Left lung (tissue), 10 donors: ENCODE measurements around the gene OLFM3. TPM values are rescaled to one million over a fixed set of nuclear protein-coding genes. Genes with fewer than 3 reads are reported as not detected.

Source experiments
- ATAC-seq: fragments of 200-7000 bp; cut with Tn5 transposase; one replicate; pipeline ENCODE4 v1.9.1; 2020; ENCODE audit warnings: moderate library complexity
- DNase-seq, 4 donors: peaks; one replicate each; pipeline ENCODE4 v3.0.0-alpha.2; 2013 to 2020
- H3K27ac ChIP-seq, 2 donors: fragments of 200-600 bp; sonication (generic) in 1 of 2; one replicate each; pipeline versions ENCODE4 v1.5.0 to v1.8.0; 2020 to 2021
- H3K27me3 ChIP-seq, 2 donors: fragments of 200-600 bp; sonication (generic) in 1 of 2; one replicate each; pipeline versions ENCODE4 v1.5.0 to v1.8.0; 2020 to 2021
- H3K36me3 ChIP-seq, 2 donors: fragments of 200-600 bp; sonication (generic) in 1 of 2; one replicate each; pipeline versions ENCODE4 v1.5.0 to v1.8.0; 2020 to 2021
- H3K4me1 ChIP-seq, 2 donors: fragments of 200-600 bp; one replicate each; pipeline ENCODE4 v1.8.0; 2021
- H3K4me3 ChIP-seq, 2 donors: fragments of 200-600 bp; sonication (generic) in 1 of 2; one replicate each; pipeline versions ENCODE4 v1.5.0 to v1.8.0; 2020 to 2021; ENCODE audit warnings: mild to moderate bottlenecking in 1 of 2
- H3K9me3 ChIP-seq, 2 donors: fragments of 200-600 bp; sonication (generic) in 1 of 2; one replicate each; pipeline versions ENCODE4 v1.5.0 to v1.8.0; 2020 to 2021
- intact Hi-C, 2 donors: fragments of 100-400 bp; cut with DNase I; formaldehyde crosslinking; loops; one replicate each; pipeline versions ENCODE4 v1.11.2 to v1.14.2; 2022
- polyA plus RNA-seq, 6 donors: library from polyadenylated mRNA; unstranded; fragments of 120-200 nt; gene quantifications; one replicate each; pipeline ENCODE4 v1.2.1, GENCODE V29; 2013; ENCODE audit not compliant: insufficient read length in 6 of 6
- total RNA-seq, 2 donors: library from RNA; stranded (reverse); fragmentation: NEBNext Ultra II Directional; extraction: Animal tissue kit (Norgen Biotek cat#: 25700); gene quantifications; one replicate each; pipeline ENCODE4 v1.2.1, GENCODE V29; 2021
- TF ChIP-seq, protein P1 (sequence below), 2 donors: fragments of 200-600 bp; sonication (generic) in 1 of 2; IDR thresholded peaks; one replicate each; pipeline versions ENCODE4 v1.5.0 to v1.8.0; 2021; ENCODE audit warnings: antibody characterized with exemption in 2 of 2
- donor health status: DM: no; HTN: yes; CAD: no.
- donor health status: DM: no; HTN: no; CAD: no.

Gene OLFM3
- total and polyA plus RNA-seq, 8 donors = 1.6 to 5.9 (median 2.7) TPM; not detected in 2

DNA sequence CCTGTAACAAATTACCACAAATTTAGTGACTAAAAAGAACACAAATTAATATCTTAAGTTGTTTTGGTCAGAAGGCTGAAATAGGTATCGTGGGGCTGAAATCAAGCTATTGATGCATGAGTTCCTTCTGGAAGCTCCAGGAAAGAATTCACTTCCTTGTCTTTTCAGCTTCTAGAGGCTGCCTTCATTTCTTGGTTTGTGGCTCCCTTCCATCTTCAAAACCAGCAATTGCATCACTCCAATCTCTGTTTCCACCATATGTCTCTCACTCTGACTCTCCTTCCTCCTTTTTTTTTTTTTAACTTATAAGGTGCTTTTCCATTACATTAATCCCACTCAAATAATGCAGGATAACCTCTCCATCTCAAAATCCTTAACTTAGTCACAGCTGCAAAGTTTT is 78.4 kb downstream of the OLFM3 start:
- ATAC-seq = no peak
- Histone ChIP-seq H3K36me3 (no peaks in the 10 kb centered on the region), H3K4me3 (no peak overlapping the region), H3K9me3 (no peaks in the 10 kb centered on the region), H3K4me1 (no peaks in the 10 kb centered on the region), H3K27me3 (no peaks in the 10 kb centered on the region), H3K27ac (no peak overlapping the region)
- intact Hi-C loops = no loop called here
- no peak for DNase-seq
- TF ChIP-seq, protein P1, sequence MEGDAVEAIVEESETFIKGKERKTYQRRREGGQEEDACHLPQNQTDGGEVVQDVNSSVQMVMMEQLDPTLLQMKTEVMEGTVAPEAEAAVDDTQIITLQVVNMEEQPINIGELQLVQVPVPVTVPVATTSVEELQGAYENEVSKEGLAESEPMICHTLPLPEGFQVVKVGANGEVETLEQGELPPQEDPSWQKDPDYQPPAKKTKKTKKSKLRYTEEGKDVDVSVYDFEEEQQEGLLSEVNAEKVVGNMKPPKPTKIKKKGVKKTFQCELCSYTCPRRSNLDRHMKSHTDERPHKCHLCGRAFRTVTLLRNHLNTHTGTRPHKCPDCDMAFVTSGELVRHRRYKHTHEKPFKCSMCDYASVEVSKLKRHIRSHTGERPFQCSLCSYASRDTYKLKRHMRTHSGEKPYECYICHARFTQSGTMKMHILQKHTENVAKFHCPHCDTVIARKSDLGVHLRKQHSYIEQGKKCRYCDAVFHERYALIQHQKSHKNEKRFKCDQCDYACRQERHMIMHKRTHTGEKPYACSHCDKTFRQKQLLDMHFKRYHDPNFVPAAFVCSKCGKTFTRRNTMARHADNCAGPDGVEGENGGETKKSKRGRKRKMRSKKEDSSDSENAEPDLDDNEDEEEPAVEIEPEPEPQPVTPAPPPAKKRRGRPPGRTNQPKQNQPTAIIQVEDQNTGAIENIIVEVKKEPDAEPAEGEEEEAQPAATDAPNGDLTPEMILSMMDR (IDR thresholded peaks at IDR 0.05) = no peak

DNA sequence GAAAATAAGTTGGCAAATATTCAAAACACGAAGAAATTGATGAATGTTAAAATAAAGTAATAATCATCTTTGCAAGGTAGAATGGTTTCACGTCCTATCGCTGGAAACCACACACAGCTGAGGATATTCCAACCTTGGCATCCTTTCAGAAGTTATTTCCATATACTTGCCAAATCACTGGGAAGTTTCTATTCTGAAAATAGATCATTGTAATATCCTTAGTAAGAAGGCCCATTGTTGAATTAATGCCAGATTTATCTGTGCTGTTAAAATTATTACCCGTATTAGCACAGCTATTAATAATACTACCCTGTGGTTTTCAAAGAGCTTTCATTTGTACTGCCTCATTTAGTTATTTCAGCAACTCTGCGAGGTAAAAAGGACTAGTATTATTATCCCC is 81.1 kb downstream of the OLFM3 start:
- no peak for ATAC-seq

DNA sequence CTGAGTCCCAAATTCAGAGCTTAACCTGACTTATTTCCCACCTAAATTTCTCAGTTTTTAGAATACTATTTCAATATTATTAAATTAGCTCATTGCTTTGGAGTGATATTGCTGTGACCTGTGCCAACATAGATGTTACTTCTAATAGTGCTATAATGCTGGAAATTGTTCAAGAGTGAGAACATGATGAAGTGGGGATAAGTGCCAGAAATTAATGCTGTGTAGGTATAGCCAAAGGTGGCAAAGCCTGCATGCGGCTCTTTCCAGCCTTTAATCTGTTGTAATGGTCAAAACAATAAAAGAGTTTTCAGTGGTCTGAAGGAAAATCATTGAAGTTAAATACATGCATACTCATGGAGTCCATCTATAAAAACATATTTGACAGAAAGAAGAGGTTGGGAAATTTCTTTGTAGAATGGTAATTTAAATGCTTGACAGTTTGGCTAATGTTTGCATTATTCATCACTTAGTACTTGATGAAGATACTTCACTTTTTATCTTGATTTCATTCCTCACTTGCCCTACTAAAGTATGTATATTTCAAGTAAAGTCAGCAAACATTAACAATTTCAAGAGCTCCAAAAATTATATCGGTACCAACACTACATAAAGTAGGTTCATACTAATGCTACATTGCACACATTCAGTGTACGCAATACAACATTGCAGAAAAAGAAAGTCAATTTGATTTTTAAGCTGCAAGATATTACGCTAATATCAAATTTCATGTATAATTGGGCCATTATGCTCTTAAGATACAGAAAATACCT is 82.1 kb downstream of the OLFM3 start:
- Histone ChIP-seq H3K36me3 (no peaks in the 10 kb centered on the region), H3K9me3 (no peaks in the 10 kb centered on the region), H3K4me1 (no peaks in the 10 kb centered on the region), H3K27me3 (no peaks in the 10 kb centered on the region), H3K4me3 (no peak overlapping the region), H3K27ac (no peak overlapping the region)
- peak; percentile 81 for ATAC-seq
- no peak for DNase-seq
- TF ChIP-seq, protein P1 (IDR thresholded peaks at IDR 0.05) = no peak
- intact Hi-C loops = no loop called here

More for the DNA sequence above, 81.1 kb downstream of the OLFM3 start:
- Histone ChIP-seq H3K27ac (no peak overlapping the region), H3K27me3 (no peaks in the 10 kb centered on the region), H3K9me3 (no peaks in the 10 kb centered on the region), H3K36me3 (no peaks in the 10 kb centered on the region), H3K4me1 (no peaks in the 10 kb centered on the region), H3K4me3 (no peak overlapping the region)
- TF ChIP-seq, protein P1 (IDR thresholded peaks at IDR 0.05) = no peak
- DNase-seq = no peak
- intact Hi-C loops = no loop called here

DNA sequence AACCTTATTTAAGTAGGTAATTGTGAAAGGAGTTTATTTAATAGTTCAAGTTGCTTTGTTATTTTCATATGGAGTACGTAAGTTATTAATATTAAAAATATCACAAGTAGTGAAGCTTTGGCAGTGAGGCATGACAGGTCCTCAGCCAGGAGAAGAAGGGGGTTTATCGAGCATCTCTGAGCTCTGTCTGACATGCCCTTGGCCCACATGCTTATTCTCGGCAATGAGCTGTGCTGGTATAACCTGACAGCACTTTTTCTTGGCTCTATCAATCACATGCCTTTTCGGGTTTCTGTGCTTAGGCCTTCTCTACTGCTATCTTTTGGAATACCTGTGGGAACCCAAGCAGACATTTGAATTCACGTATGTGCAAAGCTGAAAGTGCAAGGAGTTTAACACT is 84.8 kb downstream of the OLFM3 start:
- no peaks in the 10 kb centered on the region for H3K36me3 ChIP-seq
- no peaks in the 10 kb centered on the region for H3K4me1 ChIP-seq
- ATAC-seq (no peak), DNase-seq (no peak)
- H3K27ac ChIP-seq = no peak overlapping the region
- no peak overlapping the region for H3K4me3 ChIP-seq
- H3K27me3 ChIP-seq = no peaks in the 10 kb centered on the region
- TF ChIP-seq, protein P1 (IDR thresholded peaks at IDR 0.05) = no peak
- intact Hi-C loops = no loop called here
- no peaks in the 10 kb centered on the region for H3K9me3 ChIP-seq

DNA sequence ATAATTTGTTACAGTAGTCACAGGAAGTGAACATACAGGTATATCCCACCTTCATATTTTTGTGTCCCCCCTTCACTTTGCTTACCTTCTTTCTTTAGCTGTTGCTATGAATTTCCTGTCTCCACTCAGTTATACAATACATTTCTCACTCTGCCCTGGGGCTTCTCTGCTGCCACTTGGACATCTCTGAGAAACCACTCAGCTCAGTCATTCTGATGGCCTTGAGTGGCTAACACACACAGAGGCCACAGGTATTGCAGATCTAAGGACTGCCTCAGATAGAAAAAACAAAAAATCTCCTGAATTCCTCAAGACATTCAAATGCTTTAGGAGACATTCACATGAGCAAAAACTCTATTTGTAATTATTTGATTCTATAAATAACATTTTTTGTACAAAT is 87.7 kb downstream of the OLFM3 start:
- H3K4me3 ChIP-seq = no peak overlapping the region
- no peaks in the 10 kb centered on the region for H3K4me1 ChIP-seq
- TF ChIP-seq, protein P1 (IDR thresholded peaks at IDR 0.05) = no peak
- H3K27me3 ChIP-seq = no peaks in the 10 kb centered on the region
- no peaks in the 10 kb centered on the region for H3K36me3 ChIP-seq
- no peaks in the 10 kb centered on the region for H3K9me3 ChIP-seq
- intact Hi-C loops = no loop called here
- ATAC-seq (peak; percentile 86), DNase-seq (no peak)
- no peak overlapping the region for H3K27ac ChIP-seq
